KMS-11 (cell line): ENCODE measurements around the gene PRKACB.

Source experiments
- H2AFZ ChIP-seq: fragments of 200-600 bp; sonication (generic); 2 replicates; pipeline ENCODE4 v1.6.1; 2016; ENCODE audit warnings: antibody characterized with exemption, mixed run types, low read depth
- H3K27ac ChIP-seq: fragments of 200-600 bp; sonication (generic); 2 replicates; pipeline ENCODE4 v1.6.1; 2016; ENCODE audit warnings: mild to moderate bottlenecking, mixed run types
- H3K27me3 ChIP-seq: fragments of 200-600 bp; sonication (generic); 2 replicates; pipeline ENCODE4 v1.6.1; 2017; ENCODE audit warnings: mild to moderate bottlenecking, low read depth, mixed run types, moderate library complexity; ENCODE audit not compliant: insufficient read depth
- H3K36me3 ChIP-seq: fragments of 200-600 bp; sonication (generic); 2 replicates; pipeline ENCODE4 v1.6.1; 2017; ENCODE audit warnings: mild to moderate bottlenecking, mixed run types; ENCODE audit not compliant: insufficient read depth
- H3K4me1 ChIP-seq: fragments of 200-600 bp; sonication (generic); 2 replicates; pipeline ENCODE4 v1.6.1; 2016; ENCODE audit warnings: mild to moderate bottlenecking, low read depth, mixed run types; ENCODE audit not compliant: poor library complexity, severe bottlenecking
- H3K4me2 ChIP-seq: fragments of 200-600 bp; sonication (generic); 2 replicates; pipeline ENCODE4 v1.7.0; 2016; ENCODE audit warnings: mild to moderate bottlenecking, mixed run types
- H3K4me3 ChIP-seq: fragments of 200-600 bp; sonication (generic); IDR thresholded peaks from 2 replicates; pipeline ENCODE4 v1.6.1; 2017; ENCODE audit warnings: low read depth, low read length, mixed read lengths; ENCODE audit not compliant: insufficient read depth
- H3K79me2 ChIP-seq: fragments of 200-600 bp; sonication (generic); 2 replicates; pipeline ENCODE4 v1.6.1; 2016; ENCODE audit warnings: low read depth, mixed run types; ENCODE audit not compliant: insufficient read depth
- H3K9ac ChIP-seq: fragments of 200-600 bp; sonication (generic); 2 replicates; pipeline ENCODE4 v1.6.1; 2016; ENCODE audit warnings: mild to moderate bottlenecking, mixed run types
- H4K20me1 ChIP-seq: fragments of 200-600 bp; sonication (generic); 2 replicates; pipeline ENCODE4 v1.6.1; 2016; ENCODE audit warnings: mild to moderate bottlenecking, mixed run types; ENCODE audit not compliant: insufficient read depth
- TF ChIP-seq, protein P1 (sequence below): fragments of 200-600 bp; sonication (generic); conservative IDR thresholded peaks from 2 replicates; pipeline ENCODE4 v1.6.1; 2017; ENCODE audit warnings: low read depth, mild to moderate bottlenecking, antibody characterized with exemption, low read length, moderate library complexity, mixed read lengths

Gene PRKACB

DNA sequence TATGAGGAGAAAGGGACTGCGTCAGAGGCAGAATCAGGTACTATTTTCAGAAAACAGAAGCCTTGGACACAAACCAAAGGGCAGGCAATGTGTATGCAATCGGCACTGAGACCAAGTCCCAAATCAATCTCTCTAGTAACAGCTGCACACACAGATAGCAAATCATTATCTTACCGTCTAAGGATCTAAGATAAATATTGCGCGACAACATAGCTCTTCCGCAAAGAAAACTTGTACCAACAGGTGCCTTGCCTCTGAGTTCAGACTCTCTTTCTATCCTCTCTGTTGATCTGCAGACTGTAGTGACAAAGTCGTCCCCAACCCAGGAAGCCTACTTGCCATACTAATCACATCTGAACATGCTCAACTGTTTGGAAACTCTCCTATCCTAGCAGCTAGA is 134.8 kb downstream of the PRKACB start:
- no peaks in the 10 kb centered on the region for H3K36me3 ChIP-seq
- H3K4me1 ChIP-seq: no peaks in the 10 kb centered on the region
- no peak overlapping the region for H3K27ac ChIP-seq
- no peaks in the 10 kb centered on the region for H3K27me3 ChIP-seq
- no peak overlapping the region for H3K9ac ChIP-seq
- no peaks in the 10 kb centered on the region for H3K79me2 ChIP-seq
- no peaks in the 10 kb centered on the region for H4K20me1 ChIP-seq
- no peak overlapping the region for H3K4me3 ChIP-seq
- H2AFZ ChIP-seq: no peak overlapping the region
- no peak overlapping the region for H3K4me2 ChIP-seq
- TF ChIP-seq, protein P1, sequence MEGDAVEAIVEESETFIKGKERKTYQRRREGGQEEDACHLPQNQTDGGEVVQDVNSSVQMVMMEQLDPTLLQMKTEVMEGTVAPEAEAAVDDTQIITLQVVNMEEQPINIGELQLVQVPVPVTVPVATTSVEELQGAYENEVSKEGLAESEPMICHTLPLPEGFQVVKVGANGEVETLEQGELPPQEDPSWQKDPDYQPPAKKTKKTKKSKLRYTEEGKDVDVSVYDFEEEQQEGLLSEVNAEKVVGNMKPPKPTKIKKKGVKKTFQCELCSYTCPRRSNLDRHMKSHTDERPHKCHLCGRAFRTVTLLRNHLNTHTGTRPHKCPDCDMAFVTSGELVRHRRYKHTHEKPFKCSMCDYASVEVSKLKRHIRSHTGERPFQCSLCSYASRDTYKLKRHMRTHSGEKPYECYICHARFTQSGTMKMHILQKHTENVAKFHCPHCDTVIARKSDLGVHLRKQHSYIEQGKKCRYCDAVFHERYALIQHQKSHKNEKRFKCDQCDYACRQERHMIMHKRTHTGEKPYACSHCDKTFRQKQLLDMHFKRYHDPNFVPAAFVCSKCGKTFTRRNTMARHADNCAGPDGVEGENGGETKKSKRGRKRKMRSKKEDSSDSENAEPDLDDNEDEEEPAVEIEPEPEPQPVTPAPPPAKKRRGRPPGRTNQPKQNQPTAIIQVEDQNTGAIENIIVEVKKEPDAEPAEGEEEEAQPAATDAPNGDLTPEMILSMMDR: no peak

DNA sequence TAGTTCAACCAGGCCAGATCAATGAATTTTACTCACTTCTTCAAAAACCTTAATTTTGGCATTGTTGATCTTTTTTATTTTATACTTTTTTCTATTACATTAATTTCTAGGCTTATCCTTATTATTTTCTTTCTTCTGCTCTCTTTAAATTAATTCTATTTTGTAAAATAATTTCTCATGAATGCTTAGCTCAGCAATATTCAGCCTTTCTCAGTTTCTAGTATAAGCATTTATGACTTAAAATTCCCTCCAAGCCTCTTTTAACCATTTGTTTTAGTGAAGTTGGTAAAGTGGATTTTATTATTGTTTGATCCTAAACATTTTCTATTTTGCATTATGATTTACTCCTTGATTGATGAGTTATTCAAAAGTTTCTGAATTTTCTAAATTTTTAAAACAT is 136.8 kb downstream of the PRKACB start:
- no peak overlapping the region for H3K9ac ChIP-seq
- H3K4me2 ChIP-seq: no peak overlapping the region
- H3K4me1 ChIP-seq: no peaks in the 10 kb centered on the region
- no peak overlapping the region for H3K4me3 ChIP-seq
- no peaks in the 10 kb centered on the region for H4K20me1 ChIP-seq
- no peaks in the 10 kb centered on the region for H3K79me2 ChIP-seq
- TF ChIP-seq, protein P1: no peak
- no peak overlapping the region for H3K27ac ChIP-seq
- no peaks in the 10 kb centered on the region for H3K27me3 ChIP-seq
- H2AFZ ChIP-seq: no peak overlapping the region
- H3K36me3 ChIP-seq: no peaks in the 10 kb centered on the region

DNA sequence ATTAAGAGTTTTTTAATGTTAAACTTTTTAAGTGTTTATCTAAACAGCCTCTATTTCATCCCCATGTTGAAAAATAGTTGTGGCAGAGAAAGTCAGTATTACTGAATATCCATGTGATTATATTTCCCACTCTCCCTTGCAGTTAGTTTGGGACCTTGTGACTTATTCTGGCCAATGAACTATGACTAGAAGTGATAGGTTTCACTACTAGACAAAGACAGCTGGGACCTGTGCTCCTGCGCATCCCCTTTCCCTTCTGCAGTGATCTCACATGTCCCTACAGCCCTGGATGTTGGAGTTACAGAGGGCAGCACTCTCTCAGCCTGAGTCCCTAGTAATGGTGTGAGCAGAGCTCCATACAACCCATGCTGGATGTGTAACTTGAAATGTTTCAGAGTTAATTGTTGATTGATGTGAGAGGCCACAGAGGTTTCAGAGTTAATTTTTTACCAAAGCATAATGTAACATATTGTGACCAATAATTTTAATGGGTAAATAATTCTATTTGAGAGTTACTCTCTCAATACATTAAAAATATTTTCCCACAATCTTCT is 138.8 kb downstream of the PRKACB start:
- H3K4me2 ChIP-seq: no peak overlapping the region
- H4K20me1 ChIP-seq: no peaks in the 10 kb centered on the region
- TF ChIP-seq, protein P1: no peak
- no peaks in the 10 kb centered on the region for H3K4me1 ChIP-seq
- H3K79me2 ChIP-seq: no peaks in the 10 kb centered on the region
- no peaks in the 10 kb centered on the region for H3K27me3 ChIP-seq
- no peak overlapping the region for H3K9ac ChIP-seq
- H3K4me3 ChIP-seq: no peak overlapping the region
- no peak overlapping the region for H2AFZ ChIP-seq
- no peak overlapping the region for H3K27ac ChIP-seq
- H3K36me3 ChIP-seq: no peaks in the 10 kb centered on the region

DNA sequence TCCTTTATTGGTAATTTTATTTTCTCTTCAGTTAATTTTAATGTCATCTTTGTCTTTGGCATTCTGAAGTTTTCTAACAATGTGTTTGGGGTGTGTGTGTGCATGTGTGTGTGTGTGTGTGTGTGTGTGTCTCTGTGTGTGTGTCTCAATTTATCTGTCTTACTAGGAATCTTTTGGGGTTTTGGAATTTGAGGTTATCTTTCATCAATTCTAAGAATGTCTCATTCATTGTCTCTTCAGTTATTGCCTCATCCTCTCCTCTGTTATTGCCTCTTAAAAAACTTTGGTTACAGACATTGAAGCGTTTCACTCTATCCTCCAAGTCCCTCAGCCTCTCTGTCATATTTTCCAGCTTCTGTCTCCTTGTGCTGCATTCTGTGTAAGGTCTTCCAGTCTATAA is 139.3 kb downstream of the PRKACB start:
- Histone ChIP-seq H3K79me2 (no peaks in the 10 kb centered on the region), H3K36me3 (no peaks in the 10 kb centered on the region), H3K4me3 (no peak overlapping the region), H3K9ac (no peak overlapping the region), H3K4me2 (no peak overlapping the region), H3K4me1 (no peaks in the 10 kb centered on the region), H3K27me3 (no peaks in the 10 kb centered on the region), H4K20me1 (no peaks in the 10 kb centered on the region), H3K27ac (no peak overlapping the region), H2AFZ (no peak overlapping the region)
- TF ChIP-seq, protein P1: no peak
